ENCODE results near the gene FAM120B. TPM values are rescaled to one million over a fixed set of nuclear protein-coding genes. Genes with fewer than 3 reads are reported as not detected.

The FAM120B gene
- total RNA-seq, 1 donor from 2014 or later = 12.8 TPM

GRCh38 chr6:170441316-170441715 lies 134.8 kb downstream of the FAM120B start:
- no peak for DNase-seq (ENCODE audit: low read depth, low spot score)

- no peak for DNase-seq (ENCODE audit: low read depth, low spot score)
These were observed 136.0 kb downstream of the FAM120B start for GRCh38 chr6:170442596-170442995.

GRCh38 chr6:170443151-170443662 lies 136.6 kb downstream of the FAM120B start:
- no peak for DNase-seq (ENCODE audit: low read depth, low spot score)

- no peak for DNase-seq (ENCODE audit: low read depth, low spot score)
These were observed 137.6 kb downstream of the FAM120B start for GRCh38 chr6:170444056-170444591.

GRCh38 chr6:170444811-170445211 lies 138.3 kb downstream of the FAM120B start:
- no peak for DNase-seq (ENCODE audit: low read depth, low spot score)

GRCh38 chr6:170445487-170445886 lies 138.9 kb downstream of the FAM120B start:
- DNase-seq (ENCODE audit: low read depth, low spot score) = no peak

DNA sequence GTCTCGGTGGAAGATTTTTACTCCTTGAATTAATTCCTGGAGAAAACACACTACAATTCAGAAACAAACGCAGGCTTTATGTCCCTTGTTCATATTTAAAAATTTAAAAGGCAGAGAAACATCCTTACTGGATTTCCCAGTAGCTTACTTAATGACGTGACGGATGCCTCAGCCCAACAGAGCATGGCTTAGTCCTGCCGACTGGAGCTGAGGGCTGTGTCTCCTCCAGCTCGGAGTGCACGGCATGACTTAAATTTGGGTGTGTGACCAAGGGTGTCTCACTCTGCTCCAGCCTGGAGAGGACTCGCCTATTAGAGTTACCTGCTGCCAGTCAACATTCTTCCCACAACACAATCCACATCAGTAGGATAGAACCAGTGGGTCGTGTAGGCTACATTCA lies 139.4 kb downstream of the FAM120B start:
- DNase-seq (ENCODE audit: low read depth, low spot score) = no peak

GRCh38 chr6:170446841-170447560 lies 140.4 kb downstream of the FAM120B start:
- no peak for DNase-seq (ENCODE audit: low read depth, low spot score)

- no peak for DNase-seq (ENCODE audit: low read depth, low spot score)
These were observed 141.0 kb downstream of the FAM120B start for GRCh38 chr6:170447561-170447930.

DNA sequence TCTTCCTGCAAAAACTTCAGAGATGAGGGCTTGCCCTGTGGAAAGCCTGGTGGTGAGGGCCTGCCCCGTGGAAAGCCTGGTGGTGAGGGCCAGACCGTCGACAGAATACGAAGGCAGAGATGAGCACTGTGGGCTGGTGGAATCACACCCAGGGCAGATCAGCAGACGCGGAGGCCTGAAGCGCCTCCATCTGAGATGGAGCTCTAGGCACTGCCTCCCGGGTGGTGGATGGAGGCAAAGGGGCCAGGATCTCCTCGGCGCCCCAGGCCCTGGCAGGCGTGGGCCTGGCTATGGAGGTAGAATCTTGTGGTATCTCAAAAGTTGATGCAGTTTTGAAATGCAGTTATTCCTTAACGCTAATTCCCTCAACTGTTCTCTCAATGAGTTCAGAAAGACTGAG lies 141.8 kb downstream of the FAM120B start:
- DNase-seq (ENCODE audit: low read depth, low spot score) = no peak

DNA sequence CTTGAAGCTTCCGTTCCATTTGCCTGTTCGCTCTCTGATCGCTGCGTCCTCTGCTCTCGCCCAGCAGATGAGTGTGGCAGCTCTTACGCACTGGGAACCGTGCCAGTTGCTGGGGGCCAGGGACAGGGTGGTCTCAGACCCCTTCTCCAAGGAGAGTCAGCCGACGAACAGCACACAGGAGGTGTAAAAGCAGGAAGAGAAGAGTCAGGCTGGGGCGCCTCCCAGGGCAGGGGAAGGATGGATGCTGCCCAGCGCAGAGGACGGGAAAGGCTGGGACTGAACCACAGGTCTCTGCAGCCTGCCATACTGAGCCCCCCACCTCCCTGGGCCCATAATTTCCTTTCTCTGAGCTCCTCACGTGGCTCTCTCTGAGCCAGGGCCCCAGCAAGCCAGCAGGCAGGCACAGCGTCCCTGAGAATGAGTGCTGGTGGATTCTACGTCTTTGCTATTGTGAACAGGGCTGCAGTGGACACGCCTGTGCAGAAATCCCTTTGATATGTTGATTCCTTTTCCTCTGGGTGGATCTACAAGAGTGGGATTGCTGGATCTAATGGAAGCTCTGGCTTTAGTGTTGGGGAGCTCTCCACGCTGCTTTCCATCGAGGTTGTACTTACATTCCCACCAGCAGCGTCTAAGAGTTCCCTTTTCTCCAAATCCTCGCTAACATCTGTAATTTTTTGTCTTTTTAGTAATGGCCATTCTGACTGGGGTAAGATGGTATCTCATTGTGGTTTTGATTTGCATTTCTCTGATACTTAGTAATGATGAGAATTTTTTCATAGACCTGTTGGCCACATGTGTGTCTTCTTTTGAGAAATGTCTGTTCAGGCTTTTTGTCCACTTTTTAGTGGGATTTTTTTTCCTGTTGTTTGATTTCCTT lies 142.4 kb downstream of the FAM120B start:
- DNase-seq (ENCODE audit: low read depth, low spot score) = no peak

DNA sequence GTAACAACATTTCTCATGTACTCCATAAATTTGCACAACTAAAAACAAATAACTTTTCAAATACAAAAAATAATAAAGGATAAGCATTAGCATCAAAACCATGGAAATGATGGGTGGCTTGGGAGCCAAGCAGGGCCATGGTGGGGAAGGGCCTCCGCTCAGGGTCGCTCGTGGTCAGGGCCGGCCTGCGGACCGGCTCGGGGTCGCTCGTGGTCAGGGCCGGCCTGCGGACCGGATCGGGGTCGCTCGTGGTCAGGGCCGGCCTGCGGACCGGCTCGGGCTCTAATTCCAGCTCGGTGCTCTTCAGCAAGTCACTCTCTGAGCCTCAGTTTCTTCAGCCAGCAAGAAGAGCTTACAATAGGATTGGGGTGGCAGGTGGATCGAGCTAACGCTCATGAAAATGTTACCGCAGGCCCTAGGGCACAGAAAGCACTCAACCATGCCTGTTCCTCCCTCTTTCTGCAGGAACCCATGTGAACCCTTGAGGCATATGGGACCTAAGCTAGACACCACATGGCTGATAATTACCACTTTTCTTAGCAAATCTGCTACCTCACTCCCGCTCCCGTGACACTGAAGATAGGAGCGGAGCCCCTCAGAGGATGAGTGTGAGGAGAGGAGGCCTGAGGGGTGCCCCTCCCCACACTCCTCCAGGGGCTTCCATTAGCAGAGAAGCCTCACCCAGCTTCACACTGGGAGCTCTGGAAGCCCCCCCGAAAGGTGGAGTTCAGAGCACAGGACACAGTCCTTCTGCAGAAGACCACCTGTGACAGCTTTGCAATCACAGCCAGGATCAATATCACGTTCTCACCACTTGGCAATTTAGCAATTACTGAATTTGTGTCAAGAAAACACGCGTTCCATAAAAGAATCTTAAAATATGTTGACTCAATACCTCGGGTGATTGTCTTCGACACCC lies 143.5 kb downstream of the FAM120B start:
- no peak for DNase-seq (ENCODE audit: low read depth, low spot score)

- no peak for DNase-seq (ENCODE audit: low read depth, low spot score)
These were observed 144.6 kb downstream of the FAM120B start for GRCh38 chr6:170450916-170451761.

DNA sequence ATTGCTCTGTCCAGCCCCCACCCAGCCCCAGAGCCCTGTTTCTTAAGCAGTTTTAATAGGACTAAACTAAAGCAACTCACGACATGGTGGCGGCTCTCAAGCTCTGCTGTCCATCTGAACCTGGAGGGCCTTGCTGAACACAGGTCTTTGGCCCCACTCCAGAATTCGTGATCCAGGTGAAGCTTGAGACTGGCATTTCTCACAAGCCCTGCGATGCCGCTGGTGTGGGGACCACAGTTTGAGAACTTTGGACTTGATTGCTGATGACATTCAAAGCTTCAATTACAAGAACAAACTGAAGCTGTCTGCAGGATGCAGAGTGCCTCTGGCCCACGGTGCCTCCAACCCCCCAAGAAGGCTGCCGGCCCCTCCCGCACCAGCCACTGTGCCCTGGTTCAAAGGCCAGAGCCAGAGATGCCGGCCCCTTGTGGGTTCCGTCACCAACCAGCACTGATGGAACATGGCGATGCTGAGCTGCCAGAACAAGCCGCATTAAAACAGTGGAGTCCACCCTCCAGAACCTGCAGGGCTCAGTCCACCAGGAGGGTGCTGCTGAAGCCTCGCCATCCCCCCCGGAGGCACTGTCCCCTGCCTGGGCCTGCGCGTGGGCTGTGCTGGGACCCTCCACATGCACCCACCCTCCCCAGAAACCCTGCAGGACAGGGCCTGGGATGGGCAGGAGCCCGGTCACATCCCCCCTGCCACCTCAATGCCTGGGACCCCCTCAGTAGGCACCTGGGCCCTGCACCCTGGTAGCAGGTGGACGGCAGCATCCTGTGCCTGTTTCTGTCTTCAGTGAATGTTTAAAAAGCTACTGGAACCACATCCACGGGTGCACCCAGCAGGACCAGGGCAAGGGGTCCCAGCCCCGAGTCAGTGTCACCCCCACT lies 145.4 kb downstream of the FAM120B start:
- no peak for DNase-seq (ENCODE audit: low read depth, low spot score)

DNA sequence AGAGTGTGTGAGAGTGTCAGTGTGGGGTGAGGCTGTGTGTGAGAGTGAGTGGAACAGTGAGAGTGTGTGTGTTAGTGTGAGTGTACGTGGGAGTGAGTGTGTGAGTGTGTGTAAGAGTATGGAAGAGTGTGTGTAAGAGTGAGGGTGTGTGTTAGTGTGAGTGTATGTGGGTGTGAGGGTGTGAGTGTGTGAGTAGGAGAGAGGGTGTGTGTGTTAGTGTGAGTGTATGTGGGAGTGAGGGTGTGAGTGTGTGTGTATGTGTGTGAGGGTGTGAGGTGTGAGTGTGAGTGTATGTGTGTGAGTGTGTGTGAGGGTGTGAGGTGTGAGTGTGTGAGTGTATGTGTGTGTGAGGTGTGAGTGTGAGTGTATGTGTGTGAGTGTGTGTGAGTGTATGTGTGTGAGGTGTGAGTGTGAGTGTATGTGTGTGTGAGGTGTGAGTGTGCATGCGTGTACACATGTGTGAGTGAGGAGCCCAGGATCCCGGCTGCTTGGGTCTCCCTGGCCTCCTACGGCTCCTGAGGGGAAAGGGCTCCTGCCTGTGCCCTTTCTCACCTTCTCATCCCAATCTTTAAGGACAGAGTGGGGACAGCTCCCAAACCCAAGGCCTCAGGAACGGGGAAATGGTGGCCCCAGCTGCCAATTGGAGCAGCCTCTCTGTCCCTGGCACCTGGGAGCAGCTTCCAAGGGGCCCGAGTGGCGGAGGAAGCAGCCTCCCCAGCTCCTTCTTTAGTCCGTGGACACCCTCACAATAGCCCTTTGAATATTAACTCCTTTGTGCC lies 146.4 kb downstream of the FAM120B start:
- no peak for DNase-seq (ENCODE audit: low read depth, low spot score)

- DNase-seq (ENCODE audit: low read depth, low spot score) = no peak
These were observed 147.3 kb downstream of the FAM120B start for GRCh38 chr6:170453586-170454511.
